GM21423 (cell line): ENCODE results near the gene ADCYAP1.

Source experiments
- ATAC-seq: cut with Tn5 transposase; IDR thresholded peaks from one replicate; pipeline ENCODE4 v1.9.1; 2021; ENCODE audit warnings: mild to moderate bottlenecking, moderate library complexity; ENCODE audit not compliant: unreplicated experiment

The ADCYAP1 gene

DNA sequence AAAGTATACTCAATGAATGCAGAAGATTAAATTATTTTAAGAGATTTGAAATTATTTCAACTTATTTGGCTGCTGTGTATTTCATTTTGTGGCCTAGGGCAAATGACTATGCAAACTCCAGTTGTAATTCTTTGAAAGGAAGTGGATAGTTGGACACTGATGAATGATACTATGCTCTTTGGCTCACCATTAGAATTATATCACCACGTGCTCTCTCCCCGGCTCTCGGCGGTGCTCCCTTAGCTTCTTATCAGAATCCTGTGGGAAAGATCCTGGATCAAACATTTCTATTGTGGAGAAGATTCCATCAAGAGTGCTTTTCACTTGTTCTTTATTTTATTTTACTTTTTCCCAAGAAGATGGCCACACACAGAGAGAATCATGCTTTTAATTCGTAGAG is 55.2 kb downstream of the ADCYAP1 start:
- no peak for ATAC-seq
